NCI-H2227 (cell line): ENCODE measurements around the gene SLC25A6.
"Not testable (repeated sequence)": the region's sequence is repeated elsewhere in the genome, so short reads cannot be mapped to it uniquely, and the experiment has no call there.

Source experiments
- DNase-seq: peaks from one replicate; lab custom pipeline; 2025; ENCODE audit not compliant: unreplicated experiment; lab: John Stamatoyannopoulos, UW

SLC25A6 gene

DNA sequence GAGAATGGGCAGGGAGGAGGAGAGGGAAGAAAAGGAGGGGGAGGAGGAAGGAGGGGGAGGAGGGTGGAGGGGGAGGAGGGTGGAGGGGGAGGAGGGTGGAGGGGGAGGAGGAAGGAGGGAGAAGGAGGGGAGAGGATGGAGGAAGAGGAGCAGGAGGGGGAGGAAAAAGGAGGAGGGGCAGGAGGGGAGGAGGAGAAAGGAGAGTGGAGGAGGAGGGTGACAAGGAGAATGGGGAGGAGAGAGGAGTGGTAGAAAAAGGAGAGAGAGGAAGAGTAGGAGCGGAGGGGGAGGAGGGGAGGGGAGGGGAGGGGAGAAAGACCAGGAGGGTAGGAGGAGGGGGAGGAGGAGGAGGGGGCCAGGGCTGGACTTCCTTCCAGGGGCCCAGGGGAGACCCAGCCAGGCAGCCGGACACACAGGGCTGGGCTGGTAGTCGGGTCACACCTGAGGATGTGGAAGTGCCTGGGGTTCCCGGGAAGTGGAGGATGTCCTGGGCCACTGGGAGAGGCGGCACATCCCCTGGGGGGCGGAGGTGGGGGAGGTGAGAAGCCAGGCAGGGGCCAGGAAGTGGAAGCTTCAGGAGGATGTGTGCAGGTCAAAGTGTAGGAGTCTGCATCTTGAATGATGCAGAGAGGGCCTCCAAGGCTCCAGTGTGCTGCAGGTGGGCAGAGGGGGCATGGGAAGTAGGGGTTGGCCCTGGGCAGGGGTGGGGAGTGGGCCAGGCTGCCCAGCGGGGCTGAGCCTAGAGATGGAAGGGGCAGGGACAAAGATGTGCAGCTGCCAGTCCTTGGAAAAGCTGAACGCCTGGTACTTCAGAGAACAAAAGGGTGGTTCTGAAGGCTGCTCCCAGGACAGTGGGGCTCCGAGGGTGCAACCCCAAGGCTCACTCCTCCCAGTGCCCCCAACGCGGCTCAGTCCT is 36.5 kb downstream of the SLC25A6 start:
- peak; percentile 37 for DNase-seq

GRCh38 chrX:1354036-1355019 is 37.6 kb downstream of the SLC25A6 start:
- DNase-seq, result no peak

- no peak for DNase-seq
These were observed 39.8 kb downstream of the SLC25A6 start for GRCh38 chrX:1351981-1352714.

- not testable (repeated sequence) for DNase-seq
These were observed 42.3 kb downstream of the SLC25A6 start for GRCh38 chrX:1349606-1350005.

DNA sequence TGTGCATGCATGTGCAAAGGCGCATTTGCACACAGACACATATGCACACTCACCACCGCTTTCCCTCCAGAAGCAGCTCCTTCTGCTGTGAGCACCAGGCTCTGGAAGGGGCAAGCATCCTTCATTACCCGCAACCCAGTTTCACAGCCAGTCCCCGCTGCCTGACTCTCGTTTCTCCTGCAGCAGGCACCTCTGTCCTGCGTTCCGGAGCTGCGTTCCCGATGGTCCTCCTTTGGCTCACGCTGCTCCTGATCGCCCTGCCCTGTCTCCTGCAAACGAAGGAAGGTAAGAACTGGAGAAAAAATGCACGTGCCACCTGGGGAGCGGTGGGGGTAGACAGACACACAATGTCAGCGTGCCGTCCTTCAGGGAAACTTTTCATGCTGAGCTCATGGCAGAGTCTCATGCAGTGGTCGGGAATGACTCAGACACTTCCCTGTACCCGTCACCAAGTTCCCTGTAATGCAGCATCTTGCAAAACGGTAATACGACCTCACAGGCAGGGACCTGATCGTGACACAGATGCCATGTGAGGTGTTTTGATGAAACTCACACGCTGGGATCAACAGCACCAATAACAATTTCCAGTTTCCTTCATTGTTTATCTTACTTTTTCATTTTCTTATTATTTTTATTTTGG is 50.2 kb downstream of the SLC25A6 start:
- no peak for DNase-seq

DNA sequence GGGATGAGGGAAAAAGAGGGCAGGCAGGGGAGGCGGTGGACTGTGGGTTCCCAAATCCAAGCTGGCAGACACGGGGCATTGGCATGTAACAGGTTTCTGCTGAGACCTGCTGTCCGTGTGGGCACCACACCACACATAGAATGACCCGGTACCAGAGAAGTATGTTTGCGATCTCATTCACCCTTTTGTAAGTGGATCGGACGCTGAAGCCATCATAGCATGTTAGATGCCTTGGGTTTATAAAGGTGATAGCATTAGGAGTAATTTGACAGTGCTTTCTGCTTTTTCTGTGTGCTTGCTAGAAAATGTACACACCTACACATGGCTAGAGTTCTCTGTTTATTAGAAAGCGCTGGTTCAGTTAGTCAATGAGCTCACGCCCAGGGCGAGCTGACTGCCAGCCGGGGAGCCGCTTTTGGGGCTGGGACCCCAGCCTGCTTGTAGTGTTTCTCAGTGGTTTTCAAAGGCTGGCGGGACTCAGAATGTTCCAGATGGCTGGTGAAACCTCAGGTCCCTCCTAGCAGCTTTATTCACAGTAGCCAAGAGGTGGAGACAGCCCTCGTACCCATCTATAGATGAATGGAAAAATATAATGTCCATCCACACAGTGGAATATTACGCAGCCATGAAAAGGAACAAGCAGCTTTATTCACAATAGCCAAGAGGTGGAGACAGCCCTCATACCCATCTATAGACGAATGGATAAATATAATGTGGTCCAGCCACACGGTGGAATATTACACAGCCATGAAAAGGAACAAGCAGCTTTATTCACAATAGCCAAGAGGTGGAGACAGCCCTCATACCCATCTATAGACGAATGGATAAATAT is 54.7 kb downstream of the SLC25A6 start:
- DNase-seq, result no peak

GRCh38 chrX:1336331-1336943 is 55.5 kb downstream of the SLC25A6 start, which contains the start of gene IL3RA:
TSS of gene IL3RA (plus strand) at chrX:1336785. CDS start at chrX:1341766, 4,981 bp downstream.
- DNase-seq, result peak; percentile 46
